ENCODE data around the gene YJEFN3. TPM values are rescaled to one million over a fixed set of nuclear protein-coding genes. Genes with fewer than 3 reads are reported as not detected.

Gene YJEFN3
- total RNA-seq, 1 experiment from 2014 or later, result 6.1 TPM

DNA sequence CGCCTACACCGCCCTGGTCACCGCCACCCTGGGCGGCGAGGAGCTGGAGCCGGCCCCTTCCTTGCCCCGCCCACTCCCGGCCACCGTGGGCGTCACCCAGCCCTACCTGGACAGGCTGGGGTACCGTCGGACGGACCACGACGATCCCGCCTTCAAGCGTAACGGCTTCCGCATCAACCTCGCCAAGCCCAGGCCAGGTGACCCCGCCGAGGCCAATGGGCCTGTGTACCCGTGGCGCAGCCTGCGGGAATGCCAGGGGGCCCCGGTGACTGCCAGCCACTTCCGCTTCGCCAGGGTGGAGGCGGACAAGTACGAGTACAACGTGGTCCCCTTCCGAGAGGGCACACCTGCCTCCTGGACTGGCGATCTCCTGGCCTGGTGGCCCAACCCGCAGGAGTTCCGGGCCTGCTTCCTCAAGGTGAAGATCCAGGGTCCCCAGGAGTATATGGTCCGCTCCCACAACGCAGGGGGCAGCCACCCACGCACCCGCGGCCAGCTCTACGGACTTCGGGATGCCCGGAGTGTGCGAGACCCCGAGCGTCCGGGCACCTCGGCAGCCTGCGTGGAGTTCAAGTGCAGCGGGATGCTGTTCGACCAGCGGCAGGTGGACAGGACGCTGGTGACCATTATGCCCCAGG lies 16.4 kb downstream of the YJEFN3 start:
- in situ Hi-C loops (cut with HindIII; ENCODE audit: low pct_unique_long_range_greater_than_20kb, low sequenced_read_pairs), result no loop called here
- CTCF ChIA-PET, result no interaction called here
- BruUV-seq (replicated peaks), result no TSS peak
- POLR2A ChIA-PET, result no interaction called here
- TF ChIP-seq TCF7L2 (IDR thresholded peaks at IDR 0.05; ENCODE audit: low read depth, low read length) (no peak), CTCF (IDR thresholded peaks at IDR 0.05) (no peak), POLR2AphosphoS5 (IDR thresholded peaks at IDR 0.05; ENCODE audit: low read depth, low read length) (no peak), SIN3A (IDR thresholded peaks at IDR 0.05; ENCODE audit: borderline replicate concordance, insufficient read depth, low read depth, low read length) (no peak)
- TF ChIP-seq, protein P1, sequence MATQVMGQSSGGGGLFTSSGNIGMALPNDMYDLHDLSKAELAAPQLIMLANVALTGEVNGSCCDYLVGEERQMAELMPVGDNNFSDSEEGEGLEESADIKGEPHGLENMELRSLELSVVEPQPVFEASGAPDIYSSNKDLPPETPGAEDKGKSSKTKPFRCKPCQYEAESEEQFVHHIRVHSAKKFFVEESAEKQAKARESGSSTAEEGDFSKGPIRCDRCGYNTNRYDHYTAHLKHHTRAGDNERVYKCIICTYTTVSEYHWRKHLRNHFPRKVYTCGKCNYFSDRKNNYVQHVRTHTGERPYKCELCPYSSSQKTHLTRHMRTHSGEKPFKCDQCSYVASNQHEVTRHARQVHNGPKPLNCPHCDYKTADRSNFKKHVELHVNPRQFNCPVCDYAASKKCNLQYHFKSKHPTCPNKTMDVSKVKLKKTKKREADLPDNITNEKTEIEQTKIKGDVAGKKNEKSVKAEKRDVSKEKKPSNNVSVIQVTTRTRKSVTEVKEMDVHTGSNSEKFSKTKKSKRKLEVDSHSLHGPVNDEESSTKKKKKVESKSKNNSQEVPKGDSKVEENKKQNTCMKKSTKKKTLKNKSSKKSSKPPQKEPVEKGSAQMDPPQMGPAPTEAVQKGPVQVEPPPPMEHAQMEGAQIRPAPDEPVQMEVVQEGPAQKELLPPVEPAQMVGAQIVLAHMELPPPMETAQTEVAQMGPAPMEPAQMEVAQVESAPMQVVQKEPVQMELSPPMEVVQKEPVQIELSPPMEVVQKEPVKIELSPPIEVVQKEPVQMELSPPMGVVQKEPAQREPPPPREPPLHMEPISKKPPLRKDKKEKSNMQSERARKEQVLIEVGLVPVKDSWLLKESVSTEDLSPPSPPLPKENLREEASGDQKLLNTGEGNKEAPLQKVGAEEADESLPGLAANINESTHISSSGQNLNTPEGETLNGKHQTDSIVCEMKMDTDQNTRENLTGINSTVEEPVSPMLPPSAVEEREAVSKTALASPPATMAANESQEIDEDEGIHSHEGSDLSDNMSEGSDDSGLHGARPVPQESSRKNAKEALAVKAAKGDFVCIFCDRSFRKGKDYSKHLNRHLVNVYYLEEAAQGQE (IDR thresholded peaks at IDR 0.05; ENCODE audit: insufficient read depth in 1 of 2, low read depth in 2 of 2, low read length in 1 of 2), result no peak
- no peak overlapping the region for H3K27ac ChIP-seq (ENCODE audit: low read length)
- H3K4me1 ChIP-seq (ENCODE audit: control insufficient read depth, insufficient read depth, low read length), result no peaks in the 10 kb centered on the region
- intact Hi-C loops (cut with micrococcal nuclease; ENCODE audit: unreplicated experiment), result no loop called here
- DNase-seq (ENCODE audit: low read depth, low spot score) (no peak), ATAC-seq (no peak)
- no peaks in the 10 kb centered on the region for H3K9me3 ChIP-seq (ENCODE audit: control insufficient read depth, insufficient read depth, low read depth, low read length)
- H3K4me3 ChIP-seq (ENCODE audit: low read depth in 2 of 2, low read length in 2 of 2), result no peak overlapping the region
- no peaks in the 10 kb centered on the region for H3K27me3 ChIP-seq (ENCODE audit: control insufficient read depth, insufficient read depth, low read length)
- H3K36me3 ChIP-seq (ENCODE audit: control insufficient read depth, insufficient read depth, low read length), result no peaks in the 10 kb centered on the region

GRCh38 chr19:19545707-19546106 lies 17.0 kb downstream of the YJEFN3 start:
- no peaks in the 10 kb centered on the region for H3K4me1 ChIP-seq (ENCODE audit: control insufficient read depth, insufficient read depth, low read length)
- in situ Hi-C loops (cut with HindIII; ENCODE audit: low pct_unique_long_range_greater_than_20kb, low sequenced_read_pairs), result no loop called here
- BruUV-seq (replicated peaks), result no TSS peak
- DNase-seq (ENCODE audit: low read depth, low spot score) (no peak), ATAC-seq (no peak)
- H3K9me3 ChIP-seq (ENCODE audit: control insufficient read depth, insufficient read depth, low read depth, low read length), result no peaks in the 10 kb centered on the region
- no peak overlapping the region for H3K27ac ChIP-seq (ENCODE audit: low read length)
- H3K4me3 ChIP-seq (ENCODE audit: low read depth in 2 of 2, low read length in 2 of 2), result no peak overlapping the region
- POLR2A ChIA-PET, result no interaction called here
- CTCF ChIA-PET, result no interaction called here
- H3K27me3 ChIP-seq (ENCODE audit: control insufficient read depth, insufficient read depth, low read length), result no peaks in the 10 kb centered on the region
- TF ChIP-seq TCF7L2 (IDR thresholded peaks at IDR 0.05; ENCODE audit: low read depth, low read length) (no peak), CTCF (IDR thresholded peaks at IDR 0.05) (no peak), POLR2AphosphoS5 (IDR thresholded peaks at IDR 0.05; ENCODE audit: low read depth, low read length) (no peak), SIN3A (IDR thresholded peaks at IDR 0.05; ENCODE audit: borderline replicate concordance, insufficient read depth, low read depth, low read length) (no peak)
- TF ChIP-seq, protein P1 (IDR thresholded peaks at IDR 0.05; ENCODE audit: insufficient read depth in 1 of 2, low read depth in 2 of 2, low read length in 1 of 2), result no peak
- intact Hi-C loops (cut with micrococcal nuclease; ENCODE audit: unreplicated experiment), result no loop called here
- no peaks in the 10 kb centered on the region for H3K36me3 ChIP-seq (ENCODE audit: control insufficient read depth, insufficient read depth, low read length)
